DND-41 (cell line): ENCODE measurements around the gene LRRC47.

Source experiments
- ATAC-seq: fragments of 200-7000 bp; cut with Tn5 transposase; 3 replicates; pipeline ENCODE4 v1.9.1; 2021; ENCODE audit warnings: low read depth; ENCODE audit not compliant: insufficient read depth
- DNase-seq: peaks from one replicate; pipeline ENCODE4 v3.0.0-alpha.2; 2020
- H2AFZ ChIP-seq: 2 replicates; pipeline ENCODE4 v1.6.0; 2012; ENCODE audit warnings: low read depth, low read length
- H3K27ac ChIP-seq: 2 replicates; pipeline ENCODE4 v1.5.1; 2012; ENCODE audit warnings: low read length, inconsistent platforms
- H3K27me3 ChIP-seq: fragments of 200-600 bp; sonication (generic); 2 replicates; pipeline ENCODE4 v1.6.0; 2012; ENCODE audit warnings: low read length, mild to moderate bottlenecking, inconsistent platforms; ENCODE audit not compliant: insufficient read depth, poor library complexity
- H3K36me3 ChIP-seq: 2 replicates; pipeline ENCODE4 v1.5.1; 2012; ENCODE audit warnings: low read length, inconsistent platforms; ENCODE audit not compliant: insufficient read depth
- H3K4me1 ChIP-seq: 2 replicates; pipeline ENCODE4 v1.5.1; 2012; ENCODE audit warnings: mild to moderate bottlenecking, low read length; ENCODE audit not compliant: insufficient read depth
- H3K4me2 ChIP-seq: 2 replicates; pipeline ENCODE4 v1.6.0; 2012; ENCODE audit warnings: mild to moderate bottlenecking, moderate library complexity, low read length, inconsistent platforms; ENCODE audit not compliant: insufficient read depth
- H3K4me3 ChIP-seq, 2 experiments: fragments of 200-600 bp in 1 of 2; shearing (Covaris generic) in 1 of 2; 2 replicates each; pipeline ENCODE4 v1.5.1; 2012 to 2016; ENCODE audit warnings: inconsistent platforms in 2 of 2, low read length in 2 of 2, mild to moderate bottlenecking in 2 of 2, low read depth in 1 of 2, moderate library complexity in 1 of 2
- H3K79me2 ChIP-seq: 2 replicates; pipeline ENCODE4 v1.6.0; 2012; ENCODE audit warnings: low read length, inconsistent platforms; ENCODE audit not compliant: insufficient read depth
- H3K9ac ChIP-seq: 2 replicates; pipeline ENCODE4 v1.6.0; 2012; ENCODE audit warnings: low read depth, mild to moderate bottlenecking, inconsistent platforms, low read length, moderate library complexity
- H3K9me3 ChIP-seq: 2 replicates; pipeline ENCODE4 v1.5.1; 2012; ENCODE audit warnings: low read length, moderate library complexity, mild to moderate bottlenecking, inconsistent platforms; ENCODE audit not compliant: insufficient read depth, severe bottlenecking
- H4K20me1 ChIP-seq: 2 replicates; pipeline ENCODE4 v1.6.0; 2012; ENCODE audit warnings: low read length; ENCODE audit not compliant: insufficient read depth
- EZH2 ChIP-seq: IDR thresholded peaks from 3 replicates; pipeline ENCODE4 v1.6.1; 2012; ENCODE audit warnings: borderline replicate concordance, low read depth, mild to moderate bottlenecking, moderate library complexity, low read length, inconsistent platforms; ENCODE audit not compliant: severe bottlenecking
- TF ChIP-seq, protein P1 (sequence below): IDR thresholded peaks from 2 replicates; pipeline ENCODE4 v1.5.1; 2012; ENCODE audit warnings: borderline replicate concordance, low read length, moderate library complexity, mild to moderate bottlenecking; ENCODE audit not compliant: poor library complexity, severe bottlenecking; ENCODE audit errors: extremely low read depth

LRRC47 gene

GRCh38 chr1:3746830-3747521, 49.3 kb downstream of the LRRC47 start:
- Histone ChIP-seq H3K79me2 (no peaks in the 10 kb centered on the region), H3K9me3 (no peaks in the 10 kb centered on the region), H3K4me2 (no peak overlapping the region), H3K36me3 (no peaks in the 10 kb centered on the region), H3K9ac (no peak overlapping the region), H2AFZ (no peak overlapping the region), H3K4me3 (no peak overlapping the region), H3K4me1 (no peaks in the 10 kb centered on the region), H4K20me1 (no peaks in the 10 kb centered on the region; the same call in 1 of the 2 replicates), H3K27ac (no peak overlapping the region), H3K27me3 (no peaks in the 10 kb centered on the region)
- no peak for TF ChIP-seq EZH2
- TF ChIP-seq, protein P1, sequence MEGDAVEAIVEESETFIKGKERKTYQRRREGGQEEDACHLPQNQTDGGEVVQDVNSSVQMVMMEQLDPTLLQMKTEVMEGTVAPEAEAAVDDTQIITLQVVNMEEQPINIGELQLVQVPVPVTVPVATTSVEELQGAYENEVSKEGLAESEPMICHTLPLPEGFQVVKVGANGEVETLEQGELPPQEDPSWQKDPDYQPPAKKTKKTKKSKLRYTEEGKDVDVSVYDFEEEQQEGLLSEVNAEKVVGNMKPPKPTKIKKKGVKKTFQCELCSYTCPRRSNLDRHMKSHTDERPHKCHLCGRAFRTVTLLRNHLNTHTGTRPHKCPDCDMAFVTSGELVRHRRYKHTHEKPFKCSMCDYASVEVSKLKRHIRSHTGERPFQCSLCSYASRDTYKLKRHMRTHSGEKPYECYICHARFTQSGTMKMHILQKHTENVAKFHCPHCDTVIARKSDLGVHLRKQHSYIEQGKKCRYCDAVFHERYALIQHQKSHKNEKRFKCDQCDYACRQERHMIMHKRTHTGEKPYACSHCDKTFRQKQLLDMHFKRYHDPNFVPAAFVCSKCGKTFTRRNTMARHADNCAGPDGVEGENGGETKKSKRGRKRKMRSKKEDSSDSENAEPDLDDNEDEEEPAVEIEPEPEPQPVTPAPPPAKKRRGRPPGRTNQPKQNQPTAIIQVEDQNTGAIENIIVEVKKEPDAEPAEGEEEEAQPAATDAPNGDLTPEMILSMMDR, result no peak
- DNase-seq (no peak), ATAC-seq (no peak)

- no peaks in the 10 kb centered on the region for H3K9me3 ChIP-seq
- H3K27ac ChIP-seq, result no peak overlapping the region
- H3K27me3 ChIP-seq, result no peaks in the 10 kb centered on the region
- TF ChIP-seq, protein P1, result no peak
- no peak for TF ChIP-seq EZH2
- no peaks in the 10 kb centered on the region for H3K36me3 ChIP-seq
- H3K9ac ChIP-seq, result no peak overlapping the region
- no peak overlapping the region for H3K4me3 ChIP-seq
- ATAC-seq (no peak), DNase-seq (no peak)
- no peaks in the 10 kb centered on the region; the same call in 1 of the 2 replicates for H4K20me1 ChIP-seq
- no peaks in the 10 kb centered on the region for H3K4me1 ChIP-seq
- no peaks in the 10 kb centered on the region for H3K79me2 ChIP-seq
- no peak overlapping the region for H3K4me2 ChIP-seq
- H2AFZ ChIP-seq, result no peak overlapping the region
Measured at GRCh38 chr1:3746389-3746829, 49.9 kb downstream of the LRRC47 start.

- H4K20me1 ChIP-seq, result no peaks in the 10 kb centered on the region; the same call in 1 of the 2 replicates
- TF ChIP-seq, protein P1, result no peak
- TF ChIP-seq EZH2, result no peak
- H3K27me3 ChIP-seq, result no peaks in the 10 kb centered on the region
- H3K79me2 ChIP-seq, result no peaks in the 10 kb centered on the region
- no peaks in the 10 kb centered on the region for H3K9me3 ChIP-seq
- H3K4me3 ChIP-seq, result no peak overlapping the region
- H2AFZ ChIP-seq, result no peak overlapping the region
- DNase-seq, result no peak
- no peak overlapping the region for H3K27ac ChIP-seq
- ATAC-seq, result no peak
- no peak overlapping the region for H3K9ac ChIP-seq
- H3K4me1 ChIP-seq, result no peaks in the 10 kb centered on the region
- no peak overlapping the region for H3K4me2 ChIP-seq
- H3K36me3 ChIP-seq, result no peaks in the 10 kb centered on the region
Measured at GRCh38 chr1:3745590-3746381, 50.5 kb downstream of the LRRC47 start.
